Heart left ventricle (tissue), 13 donors: Measurements from ENCODE around the gene PRKN.

Experiments used
- POLR2A ChIP-seq, 2 donors: fragments of 450-650 bp; IDR thresholded peaks; one replicate each; pipeline ENCODE4 v1.6.1; 2017; ENCODE audit warnings: antibody characterized with exemption in 2 of 2, mild to moderate bottlenecking in 2 of 2, moderate library complexity in 2 of 2
- TF ChIP-seq, protein P1 (sequence below), 12 donors: fragments of 200-600 bp; sonication (generic) in 4 of 12; IDR thresholded peaks; one replicate each; pipeline versions ENCODE4 v1.5.0 to v1.8.0; 2018 to 2022; ENCODE audit warnings: antibody characterized with exemption in 12 of 12, mild to moderate bottlenecking in 5 of 12
- donor health status: ischemic (EF 13 %, LVEDD 7.1; RV severe dilation, severe dysfunction).
- donor health status: DM: no; HTN: yes; CAD: no.
- donor health status: DM: no; HTN: no; CAD: no.
- donor health status: ischemic (EF 25% LVEDD 6.9; RV normal size, moderate dysfunction).
- donor health status: ischemic (EF 25% LVEDD 5.7; RV mildly dilated, moderate dysfunction).
- donor health status: ischemic (EF 35%, LVEDD 5.7; RV mildly dilated, moderate dysfunction).
- donor health status: nonischemic (EF 11% LVEDD 7.7; RV severe dilation, severe dysfunction).
- donor health status: DM: yes; HTN: yes; CAD: no.
- donor health status: PGD.
- donor health status: ischemic (EF 29% LVEDD 5.4; RV normal size, mild dysfunction).
- donor health status: nonischemic (EF 23%, LVEDD 6.1; RV moderate dilation, normal function).

- TF ChIP-seq, protein P1, sequence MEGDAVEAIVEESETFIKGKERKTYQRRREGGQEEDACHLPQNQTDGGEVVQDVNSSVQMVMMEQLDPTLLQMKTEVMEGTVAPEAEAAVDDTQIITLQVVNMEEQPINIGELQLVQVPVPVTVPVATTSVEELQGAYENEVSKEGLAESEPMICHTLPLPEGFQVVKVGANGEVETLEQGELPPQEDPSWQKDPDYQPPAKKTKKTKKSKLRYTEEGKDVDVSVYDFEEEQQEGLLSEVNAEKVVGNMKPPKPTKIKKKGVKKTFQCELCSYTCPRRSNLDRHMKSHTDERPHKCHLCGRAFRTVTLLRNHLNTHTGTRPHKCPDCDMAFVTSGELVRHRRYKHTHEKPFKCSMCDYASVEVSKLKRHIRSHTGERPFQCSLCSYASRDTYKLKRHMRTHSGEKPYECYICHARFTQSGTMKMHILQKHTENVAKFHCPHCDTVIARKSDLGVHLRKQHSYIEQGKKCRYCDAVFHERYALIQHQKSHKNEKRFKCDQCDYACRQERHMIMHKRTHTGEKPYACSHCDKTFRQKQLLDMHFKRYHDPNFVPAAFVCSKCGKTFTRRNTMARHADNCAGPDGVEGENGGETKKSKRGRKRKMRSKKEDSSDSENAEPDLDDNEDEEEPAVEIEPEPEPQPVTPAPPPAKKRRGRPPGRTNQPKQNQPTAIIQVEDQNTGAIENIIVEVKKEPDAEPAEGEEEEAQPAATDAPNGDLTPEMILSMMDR (IDR thresholded peaks at IDR 0.05) = no peak
- no peak for TF ChIP-seq POLR2A (IDR thresholded peaks at IDR 0.05)
Measured at GRCh38 chr6:162497389-162497788, 230.2 kb downstream of the PRKN start.
